IMR-90 (cell line): Measurements from ENCODE around the gene PRR23E.

ENCODE experiments used
- CHD1 ChIP-seq: IDR thresholded peaks from 2 replicates; pipeline ENCODE4 v1.6.1; 2012; ENCODE audit warnings: low read depth, low read length, improper control_type of control experiment
- CTCF ChIP-seq: conservative IDR thresholded peaks from 2 replicates; pipeline ENCODE4 v1.5.1; 2012; ENCODE audit warnings: mild to moderate bottlenecking, low read depth, low read length, improper control_type of control experiment
- ELK1 ChIP-seq: fragments of 150-350 bp; IDR thresholded peaks from 2 replicates; pipeline ENCODE4 v1.6.1; 2016; ENCODE audit warnings: low read depth, mild to moderate bottlenecking, low read length, moderate library complexity, borderline replicate concordance
- MAFK ChIP-seq: IDR thresholded peaks from 2 replicates; pipeline ENCODE4 v1.6.1; 2012; ENCODE audit warnings: low read depth, low read length, improper control_type of control experiment
- MXI1 ChIP-seq: IDR thresholded peaks from 2 replicates; pipeline ENCODE4 v1.6.1; 2012; ENCODE audit warnings: low read depth, mild to moderate bottlenecking, low read length, moderate library complexity, borderline replicate concordance
- POLR2A ChIP-seq: IDR thresholded peaks from 2 replicates; pipeline ENCODE4 v1.6.1; 2012; ENCODE audit warnings: mild to moderate bottlenecking, low read depth, low read length
- RAD21 ChIP-seq: IDR thresholded peaks from 2 replicates; pipeline ENCODE4 v1.6.1; 2012; ENCODE audit warnings: low read length, improper control_type of control experiment
- RCOR1 ChIP-seq: IDR thresholded peaks from 2 replicates; pipeline ENCODE4 v1.6.1; 2012; ENCODE audit warnings: mild to moderate bottlenecking, low read length, improper control_type of control experiment; ENCODE audit not compliant: insufficient replicate concordance
- RFX5 ChIP-seq: IDR thresholded peaks from 2 replicates; pipeline ENCODE4 v1.8.0; 2012; ENCODE audit warnings: low read depth, mild to moderate bottlenecking, low read length, moderate library complexity
- SMC3 ChIP-seq: fragments of 150-350 bp; IDR thresholded peaks from 2 replicates; pipeline ENCODE4 v1.6.1; 2016; ENCODE audit warnings: low read depth, mild to moderate bottlenecking, antibody characterized with exemption, low read length, moderate library complexity
- USF2 ChIP-seq: fragments of 150-350 bp; IDR thresholded peaks from 2 replicates; pipeline ENCODE4 v1.6.1; 2017; ENCODE audit warnings: mild to moderate bottlenecking, antibody characterized with exemption, low read length, low read depth

- TF ChIP-seq POLR2A = no peak
- no peak for TF ChIP-seq MXI1
- no peak for TF ChIP-seq CTCF
- TF ChIP-seq RFX5 = no peak
- no peak for TF ChIP-seq SMC3
- TF ChIP-seq MAFK = no peak
- no peak for TF ChIP-seq USF2
- TF ChIP-seq ELK1 = no peak
- TF ChIP-seq CHD1 = no peak
- no peak for TF ChIP-seq RCOR1
- TF ChIP-seq RAD21 = no peak
These were observed 47.7 kb upstream of the PRR23E start for GRCh38 chr3:127145266-127145665.
